GM21737 (cell line): ENCODE data around the gene OR2W3.
A peak's percentile ranks its signal among the peaks of the same experiment; 100 is the strongest.

Source experiments
- ATAC-seq: cut with Tn5 transposase; IDR thresholded peaks from one replicate; pipeline ENCODE4 v1.9.1; 2021; ENCODE audit warnings: mild to moderate bottlenecking, moderate library complexity; ENCODE audit not compliant: unreplicated experiment

OR2W3 gene

GRCh38 chr1:247914941-247915662 is 19.7 kb downstream of the OR2W3 start:
- no peak for ATAC-seq

DNA sequence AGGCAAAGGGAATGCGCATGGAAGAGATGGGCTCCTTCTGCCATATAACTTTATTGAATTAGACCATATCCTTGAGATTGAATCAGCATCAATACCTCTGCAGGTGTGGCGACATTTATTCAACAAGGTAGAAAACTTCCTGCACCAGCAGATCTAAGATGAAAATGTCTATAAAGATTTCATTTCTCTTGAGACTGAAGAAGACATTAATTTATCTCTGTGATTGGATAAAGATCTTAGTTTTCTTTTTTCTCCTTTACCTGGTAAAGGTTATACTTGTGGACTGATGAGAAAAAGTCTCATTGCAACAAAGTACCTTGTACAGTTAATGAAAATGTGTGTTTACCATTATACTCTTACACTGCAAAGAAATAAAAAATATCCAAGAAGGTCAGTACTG is 24.6 kb downstream of the OR2W3 start, which contains the start of gene OR2T8:
TSS of gene OR2T8 (plus strand) at position 301 of the 400 bp plus-strand sequence. CDS start 766 bp downstream, outside the sequence.
- ATAC-seq = no peak

GRCh38 chr1:247923941-247924340 is 28.6 kb downstream of the OR2W3 start:
- no peak for ATAC-seq

DNA sequence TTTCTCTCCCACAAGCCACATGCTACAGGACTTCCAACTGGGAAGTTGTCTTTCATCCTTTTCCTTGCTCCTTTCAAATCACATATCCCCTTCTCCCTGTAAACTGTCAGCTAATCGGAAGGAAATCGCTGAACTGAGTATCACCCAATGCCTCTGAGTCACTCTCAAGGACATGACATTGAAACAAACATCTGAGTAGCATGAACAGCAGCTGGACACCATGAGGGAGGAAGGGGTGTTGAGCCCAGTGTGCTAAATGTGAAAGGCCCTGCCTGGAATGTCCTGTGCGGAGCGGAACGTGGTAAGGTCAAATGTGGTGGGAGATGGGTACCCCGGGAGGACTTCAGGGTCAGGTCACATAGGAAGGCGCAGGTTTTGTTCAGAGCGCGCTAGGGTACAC is 29.5 kb downstream of the OR2W3 start, which contains the start of gene OR2AJ1:
TSS of gene OR2AJ1 (plus strand) at position 22 of the 400 bp plus-strand sequence. CDS start 8,880 bp downstream, outside the sequence.
- no peak for ATAC-seq

- no peak for ATAC-seq
These were observed 38.6 kb downstream of the OR2W3 start for GRCh38 chr1:247933989-247934388.

- no peak for ATAC-seq
These were observed 40.4 kb downstream of the OR2W3 start for GRCh38 chr1:247935781-247936180.

DNA sequence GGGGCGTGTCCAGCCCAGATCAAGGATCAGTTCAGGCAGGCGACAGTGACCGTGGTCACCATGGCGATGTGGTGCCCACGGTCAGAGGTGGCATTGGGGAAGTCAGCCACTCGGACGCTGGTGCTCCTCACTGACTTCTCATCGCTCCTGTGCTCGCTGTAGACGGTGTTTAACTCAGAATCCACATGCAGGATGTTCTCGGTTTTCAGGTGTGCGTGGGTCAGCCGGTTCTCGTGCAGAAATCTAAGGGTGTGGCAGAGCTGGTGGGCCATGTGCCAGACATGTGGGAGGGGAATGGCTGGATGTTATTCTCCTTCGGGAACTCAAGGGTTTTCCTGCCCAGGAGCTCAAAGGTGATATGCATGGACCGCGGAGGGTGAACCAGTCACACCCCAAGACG is 41.0 kb downstream of the OR2W3 start:
- no peak for ATAC-seq

DNA sequence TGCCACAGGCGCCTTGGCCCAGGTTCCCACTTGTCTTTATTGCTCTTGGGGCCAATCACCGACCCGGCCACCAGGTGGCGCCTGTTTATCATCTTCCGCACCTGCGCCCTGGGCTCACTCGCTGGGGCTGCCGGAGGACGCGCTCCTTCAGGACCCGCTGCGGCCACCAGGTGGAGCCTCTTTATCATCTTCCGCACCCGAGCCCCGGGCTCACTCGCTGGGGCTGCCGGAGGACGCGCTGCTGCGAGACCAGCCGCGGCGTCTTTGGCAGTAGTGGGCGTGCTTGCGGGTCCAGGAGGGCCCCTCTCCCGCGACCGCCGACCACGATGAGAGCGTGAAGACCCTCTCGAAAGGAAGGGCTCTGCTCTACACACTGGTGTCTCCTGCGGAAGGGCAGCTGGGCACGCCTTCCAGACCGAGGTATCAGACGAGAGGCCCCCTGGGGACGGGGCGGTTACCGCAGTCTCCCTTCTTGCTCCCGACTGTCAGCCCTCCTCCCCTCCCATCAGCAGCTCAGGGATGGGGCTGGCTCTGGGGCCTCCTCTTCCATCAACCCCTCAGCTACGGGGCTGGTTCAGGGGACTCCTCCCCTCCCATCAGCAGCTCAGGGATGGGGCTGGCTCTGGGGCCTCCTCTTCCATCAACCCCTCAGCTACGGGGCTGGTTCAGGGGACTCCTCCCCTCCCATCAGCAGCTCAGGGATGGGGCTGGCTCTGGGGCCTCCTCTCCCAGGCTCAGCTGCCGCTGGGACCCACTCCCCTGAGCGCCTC is 41.8 kb downstream of the OR2W3 start:
- ATAC-seq = peak; percentile 100

GRCh38 chr1:247942624-247943023 is 47.2 kb downstream of the OR2W3 start:
- no peak for ATAC-seq
